ENCODE data around the gene CRELD1. TPM values are rescaled to one million over a fixed set of nuclear protein-coding genes. Genes with fewer than 3 reads are reported as not detected.

CRELD1 gene
- total and polyA plus RNA-seq, 4 donors = 12.6 to 31.1 (median 25.0) TPM

DNA sequence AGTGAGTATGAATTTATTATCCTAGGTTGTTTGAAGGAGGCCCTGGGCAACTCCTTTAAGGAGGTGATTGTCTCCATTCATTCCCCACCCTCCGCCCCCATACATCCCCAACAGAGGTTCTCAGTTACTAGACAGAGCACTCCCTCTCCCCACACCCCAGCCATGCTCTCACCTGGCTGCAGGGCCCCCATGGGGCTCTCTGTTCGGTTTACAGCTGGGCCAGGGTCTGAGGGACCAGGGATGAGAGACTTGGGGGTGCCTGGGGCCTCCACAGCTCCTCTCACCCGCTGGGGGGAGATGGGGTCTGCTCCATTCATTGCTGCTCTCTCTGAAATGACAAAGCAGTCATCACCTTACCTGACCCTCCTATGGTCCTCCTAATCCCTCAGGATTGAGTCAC, 15.0 kb downstream of the CRELD1 start:
- Histone ChIP-seq H3K9ac (ENCODE audit: low read depth in 1 of 2, low read length in 2 of 2) (no peak overlapping the region), H3K4me1 (ENCODE audit: control insufficient read depth in 4 of 4, insufficient read depth in 4 of 4, low read length in 3 of 4) (peaks cover 6 to 25% (median 18%) of the 10 kb centered on the region in 4 donors), H3K27ac (ENCODE audit: low read depth in 1 of 2, low read length in 2 of 2) (no peak overlapping the region), H3K4me3 (ENCODE audit: low read depth in 1 of 3, low read length in 3 of 3) (no peak overlapping the region), H3K9me3 (ENCODE audit: control insufficient read depth in 4 of 4, low read length in 3 of 4) (no peaks in the 10 kb centered on the region), H3K36me3 (ENCODE audit: control insufficient read depth in 4 of 4, insufficient read depth in 3 of 4, low read depth in 1 of 4, low read length in 3 of 4) (peaks cover 0 to 6% (median 4%) of the 10 kb centered on the region in 4 donors), H3K27me3 (ENCODE audit: control insufficient read depth in 4 of 4, insufficient read depth in 4 of 4, low read length in 3 of 4) (peaks cover 0 to 3% (median 0%) of the 10 kb centered on the region in 4 donors)
- 92% methylated on average over 3 of the region's 3 CpGs for WGBS
- no peak for TF ChIP-seq TAF1 (conservative IDR thresholded peaks at IDR 0.05)
- TF ChIP-seq HNF4G (IDR thresholded peaks at IDR 0.05) = no peak
- no peak for TF ChIP-seq JUND (IDR thresholded peaks at IDR 0.05)
- TF ChIP-seq, protein P1, sequence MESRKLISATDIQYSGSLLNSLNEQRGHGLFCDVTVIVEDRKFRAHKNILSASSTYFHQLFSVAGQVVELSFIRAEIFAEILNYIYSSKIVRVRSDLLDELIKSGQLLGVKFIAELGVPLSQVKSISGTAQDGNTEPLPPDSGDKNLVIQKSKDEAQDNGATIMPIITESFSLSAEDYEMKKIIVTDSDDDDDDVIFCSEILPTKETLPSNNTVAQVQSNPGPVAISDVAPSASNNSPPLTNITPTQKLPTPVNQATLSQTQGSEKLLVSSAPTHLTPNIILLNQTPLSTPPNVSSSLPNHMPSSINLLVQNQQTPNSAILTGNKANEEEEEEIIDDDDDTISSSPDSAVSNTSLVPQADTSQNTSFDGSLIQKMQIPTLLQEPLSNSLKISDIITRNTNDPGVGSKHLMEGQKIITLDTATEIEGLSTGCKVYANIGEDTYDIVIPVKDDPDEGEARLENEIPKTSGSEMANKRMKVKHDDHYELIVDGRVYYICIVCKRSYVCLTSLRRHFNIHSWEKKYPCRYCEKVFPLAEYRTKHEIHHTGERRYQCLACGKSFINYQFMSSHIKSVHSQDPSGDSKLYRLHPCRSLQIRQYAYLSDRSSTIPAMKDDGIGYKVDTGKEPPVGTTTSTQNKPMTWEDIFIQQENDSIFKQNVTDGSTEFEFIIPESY (IDR thresholded peaks at IDR 0.05) = no peak
- TF ChIP-seq EGR1 (IDR thresholded peaks at IDR 0.05; ENCODE audit: low read depth in 2 of 2) = no peak
- no peak for TF ChIP-seq FOXA2 (IDR thresholded peaks at IDR 0.05)
- TF ChIP-seq, protein P2, sequence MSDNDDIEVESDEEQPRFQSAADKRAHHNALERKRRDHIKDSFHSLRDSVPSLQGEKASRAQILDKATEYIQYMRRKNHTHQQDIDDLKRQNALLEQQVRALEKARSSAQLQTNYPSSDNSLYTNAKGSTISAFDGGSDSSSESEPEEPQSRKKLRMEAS (IDR thresholded peaks at IDR 0.05) = no peak
- TF ChIP-seq, protein P3, sequence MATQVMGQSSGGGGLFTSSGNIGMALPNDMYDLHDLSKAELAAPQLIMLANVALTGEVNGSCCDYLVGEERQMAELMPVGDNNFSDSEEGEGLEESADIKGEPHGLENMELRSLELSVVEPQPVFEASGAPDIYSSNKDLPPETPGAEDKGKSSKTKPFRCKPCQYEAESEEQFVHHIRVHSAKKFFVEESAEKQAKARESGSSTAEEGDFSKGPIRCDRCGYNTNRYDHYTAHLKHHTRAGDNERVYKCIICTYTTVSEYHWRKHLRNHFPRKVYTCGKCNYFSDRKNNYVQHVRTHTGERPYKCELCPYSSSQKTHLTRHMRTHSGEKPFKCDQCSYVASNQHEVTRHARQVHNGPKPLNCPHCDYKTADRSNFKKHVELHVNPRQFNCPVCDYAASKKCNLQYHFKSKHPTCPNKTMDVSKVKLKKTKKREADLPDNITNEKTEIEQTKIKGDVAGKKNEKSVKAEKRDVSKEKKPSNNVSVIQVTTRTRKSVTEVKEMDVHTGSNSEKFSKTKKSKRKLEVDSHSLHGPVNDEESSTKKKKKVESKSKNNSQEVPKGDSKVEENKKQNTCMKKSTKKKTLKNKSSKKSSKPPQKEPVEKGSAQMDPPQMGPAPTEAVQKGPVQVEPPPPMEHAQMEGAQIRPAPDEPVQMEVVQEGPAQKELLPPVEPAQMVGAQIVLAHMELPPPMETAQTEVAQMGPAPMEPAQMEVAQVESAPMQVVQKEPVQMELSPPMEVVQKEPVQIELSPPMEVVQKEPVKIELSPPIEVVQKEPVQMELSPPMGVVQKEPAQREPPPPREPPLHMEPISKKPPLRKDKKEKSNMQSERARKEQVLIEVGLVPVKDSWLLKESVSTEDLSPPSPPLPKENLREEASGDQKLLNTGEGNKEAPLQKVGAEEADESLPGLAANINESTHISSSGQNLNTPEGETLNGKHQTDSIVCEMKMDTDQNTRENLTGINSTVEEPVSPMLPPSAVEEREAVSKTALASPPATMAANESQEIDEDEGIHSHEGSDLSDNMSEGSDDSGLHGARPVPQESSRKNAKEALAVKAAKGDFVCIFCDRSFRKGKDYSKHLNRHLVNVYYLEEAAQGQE (IDR thresholded peaks at IDR 0.05) = no peak
- no peak for TF ChIP-seq FOXA1 (IDR thresholded peaks at IDR 0.05)
- TF ChIP-seq GABPA (IDR thresholded peaks at IDR 0.05 in 1 of 2, conservative IDR thresholded peaks at IDR 0.05 in 1 of 2) = no peak
- no peak for TF ChIP-seq HNF4A (conservative IDR thresholded peaks at IDR 0.05)
- no peak for TF ChIP-seq RXRA (IDR thresholded peaks at IDR 0.05)
- no peak for TF ChIP-seq NR2F2 (IDR thresholded peaks at IDR 0.05)
- TF ChIP-seq, protein P4, sequence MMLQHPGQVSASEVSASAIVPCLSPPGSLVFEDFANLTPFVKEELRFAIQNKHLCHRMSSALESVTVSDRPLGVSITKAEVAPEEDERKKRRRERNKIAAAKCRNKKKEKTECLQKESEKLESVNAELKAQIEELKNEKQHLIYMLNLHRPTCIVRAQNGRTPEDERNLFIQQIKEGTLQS (IDR thresholded peaks at IDR 0.05) = no peak
- TF ChIP-seq, protein P5, sequence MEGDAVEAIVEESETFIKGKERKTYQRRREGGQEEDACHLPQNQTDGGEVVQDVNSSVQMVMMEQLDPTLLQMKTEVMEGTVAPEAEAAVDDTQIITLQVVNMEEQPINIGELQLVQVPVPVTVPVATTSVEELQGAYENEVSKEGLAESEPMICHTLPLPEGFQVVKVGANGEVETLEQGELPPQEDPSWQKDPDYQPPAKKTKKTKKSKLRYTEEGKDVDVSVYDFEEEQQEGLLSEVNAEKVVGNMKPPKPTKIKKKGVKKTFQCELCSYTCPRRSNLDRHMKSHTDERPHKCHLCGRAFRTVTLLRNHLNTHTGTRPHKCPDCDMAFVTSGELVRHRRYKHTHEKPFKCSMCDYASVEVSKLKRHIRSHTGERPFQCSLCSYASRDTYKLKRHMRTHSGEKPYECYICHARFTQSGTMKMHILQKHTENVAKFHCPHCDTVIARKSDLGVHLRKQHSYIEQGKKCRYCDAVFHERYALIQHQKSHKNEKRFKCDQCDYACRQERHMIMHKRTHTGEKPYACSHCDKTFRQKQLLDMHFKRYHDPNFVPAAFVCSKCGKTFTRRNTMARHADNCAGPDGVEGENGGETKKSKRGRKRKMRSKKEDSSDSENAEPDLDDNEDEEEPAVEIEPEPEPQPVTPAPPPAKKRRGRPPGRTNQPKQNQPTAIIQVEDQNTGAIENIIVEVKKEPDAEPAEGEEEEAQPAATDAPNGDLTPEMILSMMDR (IDR thresholded peaks at IDR 0.05; ENCODE audit: low read depth, low read length, missing input control) = no peak
- DNase-seq (ENCODE audit: low spot score) = no peak

DNA sequence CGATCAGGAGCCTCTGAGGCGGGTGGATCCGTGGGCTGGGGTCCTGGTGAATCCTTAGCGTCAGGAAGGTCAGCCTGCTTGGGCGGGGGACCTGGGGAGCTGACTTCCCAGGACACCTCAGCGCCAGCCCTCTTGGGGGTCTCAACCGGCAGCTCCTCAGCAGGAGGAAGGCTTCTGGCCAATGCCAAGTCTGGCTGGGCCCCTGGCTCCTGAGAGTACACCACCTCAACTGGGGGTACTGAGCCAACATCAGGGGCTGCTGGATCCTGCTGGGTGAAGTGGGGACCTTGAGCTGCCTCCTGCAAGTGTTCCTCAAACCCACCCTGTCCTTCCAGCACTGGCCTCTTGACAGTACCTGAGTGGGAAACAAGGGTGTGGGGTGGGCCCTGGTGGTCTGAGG, 15.5 kb downstream of the CRELD1 start:
- H3K9me3 ChIP-seq (ENCODE audit: control insufficient read depth in 4 of 4, low read length in 3 of 4) = no peaks in the 10 kb centered on the region
- H3K4me3 ChIP-seq (ENCODE audit: low read depth in 1 of 3, low read length in 3 of 3) = no peak overlapping the region
- no peak overlapping the region for H3K9ac ChIP-seq (ENCODE audit: low read depth in 1 of 2, low read length in 2 of 2)
- H3K4me1 ChIP-seq (ENCODE audit: control insufficient read depth in 4 of 4, insufficient read depth in 4 of 4, low read length in 3 of 4) = peaks cover 6 to 25% (median 18%) of the 10 kb centered on the region in 4 donors
- no peak overlapping the region for H3K27ac ChIP-seq (ENCODE audit: low read depth in 1 of 2, low read length in 2 of 2)
- no peak for TF ChIP-seq SP1 (IDR thresholded peaks at IDR 0.05)
- no peak for TF ChIP-seq NR2F2 (IDR thresholded peaks at IDR 0.05)
- no peak for TF ChIP-seq FOXA2 (IDR thresholded peaks at IDR 0.05)
- TF ChIP-seq FOXA1 (IDR thresholded peaks at IDR 0.05) = no peak
- TF ChIP-seq, protein P2 (IDR thresholded peaks at IDR 0.05) = no peak
- no peak for TF ChIP-seq TAF1 (conservative IDR thresholded peaks at IDR 0.05)
- no peak for TF ChIP-seq JUND (IDR thresholded peaks at IDR 0.05)
- TF ChIP-seq RAD21 (IDR thresholded peaks at IDR 0.05) = no peak
- TF ChIP-seq EGR1 (IDR thresholded peaks at IDR 0.05; ENCODE audit: low read depth in 2 of 2) = no peak
- H3K27me3 ChIP-seq (ENCODE audit: control insufficient read depth in 4 of 4, insufficient read depth in 4 of 4, low read length in 3 of 4) = peaks cover 0 to 3% (median 0%) of the 10 kb centered on the region in 4 donors
- WGBS = 98% methylated on average over 7 of the region's 7 CpGs
- H3K36me3 ChIP-seq (ENCODE audit: control insufficient read depth in 4 of 4, insufficient read depth in 3 of 4, low read depth in 1 of 4, low read length in 3 of 4) = peaks cover 0 to under 1% (median under 1%) of the 10 kb centered on the region in 4 donors
- DNase-seq (ENCODE audit: low spot score) = no peak

Measured in liver (tissue), 9 donors.